HG02970 (cell line): ENCODE results near the gene CD8A.
"Not testable (repeated sequence)": the region's sequence is repeated elsewhere in the genome, so short reads cannot be mapped to it uniquely, and the experiment has no call there.

ENCODE experiments used
- ATAC-seq: cut with Tn5 transposase; IDR thresholded peaks from one replicate; pipeline ENCODE4 v1.9.1; 2021; ENCODE audit warnings: mild to moderate bottlenecking, moderate library complexity, moderate number of reproducible peaks; ENCODE audit not compliant: unreplicated experiment, low FRiP score

Gene CD8A

GRCh38 chr2:86741889-86742498, 48.7 kb downstream of the CD8A start:
- not testable (repeated sequence) for ATAC-seq

GRCh38 chr2:86739889-86740288, 50.8 kb downstream of the CD8A start:
- ATAC-seq = not testable (repeated sequence)

GRCh38 chr2:86739485-86739884, 51.2 kb downstream of the CD8A start:
- ATAC-seq = not testable (repeated sequence)

GRCh38 chr2:86734896-86735295, 55.8 kb downstream of the CD8A start:
- ATAC-seq = not testable (repeated sequence)
